ENCODE results near the gene ZIC1. TPM values are rescaled to one million over a fixed set of nuclear protein-coding genes. Genes with fewer than 3 reads are reported as not detected.

ZIC1 gene
- total and polyA plus RNA-seq, 2 donors (not counting 1 experiment from before 2014, with no cell fraction given): not detected

GRCh38 chr3:147405231-147406027 lies 3.7 kb upstream of the ZIC1 start:
- Histone ChIP-seq H4K20me1 (ENCODE audit: control insufficient read depth, insufficient read depth, low read length, poor library complexity, severe bottlenecking) (no peaks in the 10 kb centered on the region), H3K79me2 (ENCODE audit: control insufficient read depth, insufficient read depth, low read length) (no peaks in the 10 kb centered on the region), H3K4me3 (ENCODE audit: control extremely low read depth in 1 of 5, extremely low read depth in 1 of 5, insufficient read depth in 1 of 5, low read depth in 2 of 5, low read length in 4 of 5) (no peak overlapping the region), H3K4me2 (replicated peaks; ENCODE audit: low read depth, low read length, poor library complexity, severe bottlenecking) (no peak overlapping the region), H3K9me3 (ENCODE audit: control extremely low read depth in 1 of 3, control insufficient read depth in 2 of 3, insufficient read depth in 1 of 3, low read length in 2 of 3) (peaks cover 0 to 51% (median 3%) of the 10 kb centered on the region in 3 donors), H3K4me1 (ENCODE audit: control insufficient read depth in 2 of 2, insufficient read depth in 2 of 2, low read length in 2 of 2) (peaks cover 4 to 7% of the 10 kb centered on the region in 2 donors), H3K9ac (ENCODE audit: low read length) (no peak overlapping the region), H3K36me3 (replicated peaks in 1 of 2; ENCODE audit: control extremely low read depth in 1 of 2, control insufficient read depth in 1 of 2, extremely low read depth in 1 of 2, insufficient read depth in 2 of 2, low read length in 1 of 2) (no peaks in the 10 kb centered on the region), H2AFZ (ENCODE audit: insufficient read depth, low read depth, low read length, poor library complexity, severe bottlenecking) (no peak overlapping the region), H3K27ac (ENCODE audit: low read length in 2 of 2) (no peak overlapping the region), H3K27me3 (replicated peaks in 1 of 4; ENCODE audit: control extremely low read depth in 1 of 4, control insufficient read depth in 3 of 4, insufficient read depth in 4 of 4, low read length in 3 of 4) (peaks cover 0 to 72% (median 56%) of the 10 kb centered on the region in 4 experiments)
- Mint-ChIP-seq H3K4me1 (peaks cover 2% of the 10 kb centered on the region), H3K27me3 (peaks cover 62% of the 10 kb centered on the region), H3K9me3 (ENCODE audit: insufficient read depth) (no peaks in the 10 kb centered on the region), H3K27ac (no peak overlapping the region), H3K4me3 (no peak overlapping the region)
- WGBS (ENCODE audit: insufficient coverage): 14% methylated on average over 27 of the region's 27 CpGs
- TF ChIP-seq EZH2 (IDR thresholded peaks at IDR 0.05; ENCODE audit: borderline replicate concordance, insufficient read depth, low read depth, low read length, poor library complexity, severe bottlenecking) (no peak), CTCF (IDR thresholded peaks at IDR 0.05) (no peak)
- POLR2A ChIA-PET: no interaction called here
- DNase-seq: no peak
- CTCF ChIA-PET: no interaction called here
- intact Hi-C loops (cut with micrococcal nuclease): no loop called here
- no peak for ATAC-seq (ENCODE audit: low read depth)

Data from B cell (primary cell).